Measurements from ENCODE around the gene PTPRM.

The PTPRM gene

GRCh38 chr18:7847357-7848053 lies 280.4 kb downstream of the PTPRM start:
- TF ChIP-seq EZH2 (IDR thresholded peaks at IDR 0.05; ENCODE audit: borderline replicate concordance, low read depth, low read length, severe bottlenecking) (no peak), CTCF (IDR thresholded peaks at IDR 0.05; ENCODE audit: borderline replicate concordance, extremely low read depth, low read length, poor library complexity, severe bottlenecking) (no peak)
- H3K4me3 ChIP-seq (ENCODE audit: low read depth in 1 of 2, low read length in 2 of 2): no peak overlapping the region
- no peaks in the 10 kb centered on the region for H3K79me2 ChIP-seq (ENCODE audit: insufficient read depth, low read length)
- no peak overlapping the region for H3K4me2 ChIP-seq (ENCODE audit: insufficient read depth, low read length)
- peaks cover 4% of the 10 kb centered on the region for H3K9me3 ChIP-seq (ENCODE audit: insufficient read depth, low read length, severe bottlenecking)
- H3K27me3 ChIP-seq (ENCODE audit: insufficient read depth, low read length, poor library complexity): no peaks in the 10 kb centered on the region
- ATAC-seq (ENCODE audit: insufficient read depth, low read depth) (no peak), DNase-seq (no peak)
- H3K36me3 ChIP-seq (ENCODE audit: insufficient read depth, low read length): no peaks in the 10 kb centered on the region
- no peak overlapping the region for H3K9ac ChIP-seq (ENCODE audit: low read depth, low read length)
- H3K4me1 ChIP-seq (ENCODE audit: insufficient read depth, low read length): no peaks in the 10 kb centered on the region
- H3K27ac ChIP-seq (ENCODE audit: low read length): no peak overlapping the region
- H2AFZ ChIP-seq (ENCODE audit: low read depth, low read length): no peak overlapping the region
- no peaks in the 10 kb centered on the region for H4K20me1 ChIP-seq (ENCODE audit: insufficient read depth, low read length)

GRCh38 chr18:7848054-7848412 lies 280.9 kb downstream of the PTPRM start:
- no peaks in the 10 kb centered on the region for H4K20me1 ChIP-seq (ENCODE audit: insufficient read depth, low read length)
- no peaks in the 10 kb centered on the region for H3K36me3 ChIP-seq (ENCODE audit: insufficient read depth, low read length)
- H3K27me3 ChIP-seq (ENCODE audit: insufficient read depth, low read length, poor library complexity): no peaks in the 10 kb centered on the region
- no peak overlapping the region for H3K9ac ChIP-seq (ENCODE audit: low read depth, low read length)
- H3K4me3 ChIP-seq (ENCODE audit: low read depth in 1 of 2, low read length in 2 of 2): no peak overlapping the region
- no peak overlapping the region for H3K27ac ChIP-seq (ENCODE audit: low read length)
- TF ChIP-seq CTCF (IDR thresholded peaks at IDR 0.05; ENCODE audit: borderline replicate concordance, extremely low read depth, low read length, poor library complexity, severe bottlenecking) (no peak), EZH2 (IDR thresholded peaks at IDR 0.05; ENCODE audit: borderline replicate concordance, low read depth, low read length, severe bottlenecking) (no peak)
- no peak overlapping the region for H3K4me2 ChIP-seq (ENCODE audit: insufficient read depth, low read length)
- H3K9me3 ChIP-seq (ENCODE audit: insufficient read depth, low read length, severe bottlenecking): peaks cover 4% of the 10 kb centered on the region
- no peaks in the 10 kb centered on the region for H3K79me2 ChIP-seq (ENCODE audit: insufficient read depth, low read length)
- H3K4me1 ChIP-seq (ENCODE audit: insufficient read depth, low read length): no peaks in the 10 kb centered on the region
- H2AFZ ChIP-seq (ENCODE audit: low read depth, low read length): no peak overlapping the region
- DNase-seq (no peak), ATAC-seq (ENCODE audit: insufficient read depth, low read depth) (no peak)

GRCh38 chr18:7850446-7850845 lies 283.3 kb downstream of the PTPRM start:
- no peak overlapping the region for H3K27ac ChIP-seq (ENCODE audit: low read length)
- ATAC-seq (ENCODE audit: insufficient read depth, low read depth) (no peak), DNase-seq (no peak)
- no peaks in the 10 kb centered on the region for H3K27me3 ChIP-seq (ENCODE audit: insufficient read depth, low read length, poor library complexity)
- no peak overlapping the region for H3K4me2 ChIP-seq (ENCODE audit: insufficient read depth, low read length)
- no peaks in the 10 kb centered on the region for H3K36me3 ChIP-seq (ENCODE audit: insufficient read depth, low read length)
- H2AFZ ChIP-seq (ENCODE audit: low read depth, low read length): no peak overlapping the region
- no peaks in the 10 kb centered on the region for H3K9me3 ChIP-seq (ENCODE audit: insufficient read depth, low read length, severe bottlenecking)
- H4K20me1 ChIP-seq (ENCODE audit: insufficient read depth, low read length): no peaks in the 10 kb centered on the region
- no peaks in the 10 kb centered on the region for H3K79me2 ChIP-seq (ENCODE audit: insufficient read depth, low read length)
- TF ChIP-seq CTCF (IDR thresholded peaks at IDR 0.05; ENCODE audit: borderline replicate concordance, extremely low read depth, low read length, poor library complexity, severe bottlenecking) (no peak), EZH2 (IDR thresholded peaks at IDR 0.05; ENCODE audit: borderline replicate concordance, low read depth, low read length, severe bottlenecking) (no peak)
- H3K4me1 ChIP-seq (ENCODE audit: insufficient read depth, low read length): no peaks in the 10 kb centered on the region
- H3K4me3 ChIP-seq (ENCODE audit: low read depth in 1 of 2, low read length in 2 of 2): no peak overlapping the region
- H3K9ac ChIP-seq (ENCODE audit: low read depth, low read length): no peak overlapping the region

All from DND-41 (cell line).